Activated CD4-positive, alpha-beta T cell treated with anti-CD3 and anti-CD28 coated beads, Interleukin-2, amount 10 ng/mL, durations not matched to agents 24 days and 14 days (primary cell): ENCODE measurements around the gene ZNF597. TPM values are rescaled to one million over a fixed set of nuclear protein-coding genes. Genes with fewer than 3 reads are reported as not detected.

Experiments used
- DNase-seq: peaks from one replicate; pipeline ENCODE4 v3.0.0; 2022
- H3K27ac Mint-ChIP-seq: one replicate; pipeline ENCODE4 v1.8.0; 2022; ENCODE audit warnings: mild to moderate bottlenecking, mixed read lengths
- H3K27me3 Mint-ChIP-seq: one replicate; pipeline ENCODE4 v1.8.0; 2022; ENCODE audit warnings: mixed read lengths
- H3K36me3 Mint-ChIP-seq: one replicate; pipeline ENCODE4 v1.8.0; 2022; ENCODE audit warnings: low read depth, mild to moderate bottlenecking, mixed read lengths
- H3K4me1 Mint-ChIP-seq: one replicate; pipeline ENCODE4 v1.8.0; 2021; ENCODE audit warnings: mixed read lengths
- H3K4me3 Mint-ChIP-seq: one replicate; pipeline ENCODE4 v1.8.0; 2022; ENCODE audit warnings: mild to moderate bottlenecking, moderate library complexity, mixed read lengths
- H3K9me3 Mint-ChIP-seq: one replicate; pipeline ENCODE4 v1.8.0; 2021; ENCODE audit warnings: mixed read lengths
- intact Hi-C: fragments of 100-400 bp; cut with micrococcal nuclease; formaldehyde crosslinking; loops from one replicate; pipeline ENCODE4 v1.15.1; 2023
- total RNA-seq: library from RNA; stranded (reverse); gene quantifications from 2 replicates; pipeline ENCODE4 v1.2.3, GENCODE V29; 2022

ZNF597 gene
- total RNA-seq, 1 donor from 2014 or later, result 2.1 TPM

- peaks cover 29% of the 10 kb centered on the region for H3K4me1 Mint-ChIP-seq
- no peak overlapping the region for H3K27ac Mint-ChIP-seq
- no peaks in the 10 kb centered on the region for H3K27me3 Mint-ChIP-seq
- intact Hi-C loops, result loop anchor here (5.0 kb wide), 1 partner anchor 297 kb away; no protein-coding TSS in a partner anchor
- peaks cover 6% of the 10 kb centered on the region for H3K9me3 Mint-ChIP-seq
- H3K36me3 Mint-ChIP-seq, result peaks cover 14% of the 10 kb centered on the region
- DNase-seq, result no peak
- H3K4me3 Mint-ChIP-seq, result no peak overlapping the region
These were observed 11.4 kb upstream of the ZNF597 start for GRCh38 chr16:3454631-3455147.

- no peaks in the 10 kb centered on the region for H3K27me3 Mint-ChIP-seq
- H3K36me3 Mint-ChIP-seq, result peaks cover 18% of the 10 kb centered on the region
- peaks cover 23% of the 10 kb centered on the region for H3K4me1 Mint-ChIP-seq
- no peak for DNase-seq
- peaks cover 7% of the 10 kb centered on the region for H3K9me3 Mint-ChIP-seq
- intact Hi-C loops, result no loop called here
- H3K4me3 Mint-ChIP-seq, result no peak overlapping the region
- no peak overlapping the region for H3K27ac Mint-ChIP-seq
These were observed 10.8 kb upstream of the ZNF597 start for GRCh38 chr16:3454093-3454492.

GRCh38 chr16:3444032-3444388 lies 706 bp upstream of the ZNF597 start:
- Mint-ChIP-seq H3K4me3 (peak overlapping the region; percentile 90), H3K27ac (peak overlapping the region; percentile 96), H3K9me3 (peaks cover 15% of the 10 kb centered on the region), H3K4me1 (peaks cover 17% of the 10 kb centered on the region), H3K27me3 (no peaks in the 10 kb centered on the region), H3K36me3 (peaks cover 45% of the 10 kb centered on the region)
- intact Hi-C loops, result loop anchor here (2.0 kb wide), 1 partner anchor 161 kb away; the partner anchor contains the start of gene ZNF263
- DNase-seq, result no peak

GRCh38 chr16:3439637-3440036 lies 3.7 kb downstream of the ZNF597 start:
- no peaks in the 10 kb centered on the region for H3K27me3 Mint-ChIP-seq
- no peak overlapping the region for H3K4me3 Mint-ChIP-seq
- peaks cover 26% of the 10 kb centered on the region for H3K9me3 Mint-ChIP-seq
- H3K36me3 Mint-ChIP-seq, result peaks cover 55% of the 10 kb centered on the region
- intact Hi-C loops, result no loop called here
- H3K4me1 Mint-ChIP-seq, result peaks cover 13% of the 10 kb centered on the region
- H3K27ac Mint-ChIP-seq, result no peak overlapping the region
- DNase-seq, result no peak

- peaks cover 63% of the 10 kb centered on the region for H3K36me3 Mint-ChIP-seq
- intact Hi-C loops, result no loop called here
These were observed 8.9 kb downstream of the ZNF597 start for GRCh38 chr16:3434373-3434772.

GRCh38 chr16:3431779-3432219 lies 11.5 kb downstream of the ZNF597 start:
- intact Hi-C loops, result no loop called here
- Mint-ChIP-seq H3K27ac (no peak overlapping the region), H3K36me3 (peaks cover 42% of the 10 kb centered on the region)

More at GRCh38 chr16:3434373-3434772, 8.9 kb downstream of the ZNF597 start:
- DNase-seq, result no peak
- no peaks in the 10 kb centered on the region for H3K27me3 Mint-ChIP-seq
- peaks cover 10% of the 10 kb centered on the region for H3K4me1 Mint-ChIP-seq
- H3K4me3 Mint-ChIP-seq, result no peak overlapping the region
- H3K9me3 Mint-ChIP-seq, result peaks cover 27% of the 10 kb centered on the region
- no peak overlapping the region for H3K27ac Mint-ChIP-seq

GRCh38 chr16:3413730-3414379 lies 29.4 kb downstream of the ZNF597 start:
- H3K9me3 Mint-ChIP-seq, result peaks cover 19% of the 10 kb centered on the region

More at GRCh38 chr16:3431779-3432219, 11.5 kb downstream of the ZNF597 start:
- DNase-seq, result peak; percentile 70
- peaks cover 10% of the 10 kb centered on the region for H3K4me1 Mint-ChIP-seq
- no peaks in the 10 kb centered on the region for H3K27me3 Mint-ChIP-seq
- peaks cover 22% of the 10 kb centered on the region for H3K9me3 Mint-ChIP-seq
- no peak overlapping the region for H3K4me3 Mint-ChIP-seq

GRCh38 chr16:3408561-3409197 lies 34.6 kb downstream of the ZNF597 start:
- no peak for DNase-seq
- Mint-ChIP-seq H3K9me3 (peaks cover 19% of the 10 kb centered on the region), H3K4me3 (no peak overlapping the region), H3K4me1 (no peaks in the 10 kb centered on the region), H3K27me3 (no peaks in the 10 kb centered on the region), H3K27ac (no peak overlapping the region), H3K36me3 (peaks cover 68% of the 10 kb centered on the region)
- intact Hi-C loops, result no loop called here

More at GRCh38 chr16:3413730-3414379, 29.4 kb downstream of the ZNF597 start:
- Mint-ChIP-seq H3K4me3 (no peak overlapping the region), H3K4me1 (no peaks in the 10 kb centered on the region), H3K36me3 (peaks cover 21% of the 10 kb centered on the region), H3K27me3 (no peaks in the 10 kb centered on the region), H3K27ac (no peak overlapping the region)
- intact Hi-C loops, result no loop called here
- DNase-seq, result no peak

GRCh38 chr16:3401719-3402397 lies 41.4 kb downstream of the ZNF597 start:
- intact Hi-C loops, result loop anchor here (1.0 to 5.0 kb wide), 5 partner anchors 41 to 138 kb away; partner anchors contain the start of genes CLUAP1, NAA60, ZNF263 and ZNF597
- DNase-seq, result peak; percentile 61
- H3K27ac Mint-ChIP-seq, result peak overlapping the region; percentile 86
- peaks cover 20% of the 10 kb centered on the region for H3K4me1 Mint-ChIP-seq
- H3K4me3 Mint-ChIP-seq, result peak overlapping the region; percentile 90
- no peaks in the 10 kb centered on the region for H3K27me3 Mint-ChIP-seq
- peaks cover 74% of the 10 kb centered on the region for H3K36me3 Mint-ChIP-seq
- peaks cover 27% of the 10 kb centered on the region for H3K9me3 Mint-ChIP-seq

- Mint-ChIP-seq H3K27ac (peak within 1 kb of the TSS; percentile 86), H3K4me1 (peaks cover 20% of the 10 kb centered on the region), H3K27me3 (no peaks in the 10 kb centered on the region), H3K36me3 (peaks cover 74% of the 10 kb centered on the region), H3K9me3 (peaks cover 27% of the 10 kb centered on the region), H3K4me3 (peak within 1 kb of the TSS; percentile 90)
- intact Hi-C loops, result loop anchor here (1.0 to 5.0 kb wide), 5 partner anchors 42 to 137 kb away; partner anchors contain the start of genes CLUAP1, NAA60, ZNF263 and ZNF597
- DNase-seq, result peak; percentile 100
These were observed 42.3 kb downstream of the ZNF597 start, which contains the start of the genes ZNF174 and ZSCAN32 for GRCh38 chr16:3400779-3401688. TSS of gene ZNF174 (plus strand) at chr16:3401215. CDS start at chr16:3402005, 790 bp downstream. TSS of gene ZSCAN32 (minus strand) at chr16:3401004. CDS start at chr16:3397557, 3,447 bp downstream.

GRCh38 chr16:3400446-3400778 lies 42.9 kb downstream of the ZNF597 start:
- peak overlapping the region; percentile 84 for H3K27ac Mint-ChIP-seq
- peaks cover 75% of the 10 kb centered on the region for H3K36me3 Mint-ChIP-seq
- no peaks in the 10 kb centered on the region for H3K27me3 Mint-ChIP-seq
- H3K4me1 Mint-ChIP-seq, result peaks cover 20% of the 10 kb centered on the region
- no peak for DNase-seq
- intact Hi-C loops, result loop anchor here (5.0 kb wide), 1 partner anchor 102 kb away; the partner anchor contains the start of gene CLUAP1
- peak overlapping the region; percentile 90 for H3K4me3 Mint-ChIP-seq
- peaks cover 28% of the 10 kb centered on the region for H3K9me3 Mint-ChIP-seq

GRCh38 chr16:3389663-3390338 lies 53.5 kb downstream of the ZNF597 start:
- Mint-ChIP-seq H3K36me3 (peaks cover 87% of the 10 kb centered on the region), H3K9me3 (peaks cover 36% of the 10 kb centered on the region)

More at GRCh38 chr16:3389663-3390338, 53.5 kb downstream of the ZNF597 start:
- Mint-ChIP-seq H3K27ac (no peak overlapping the region), H3K27me3 (no peaks in the 10 kb centered on the region), H3K4me3 (no peak overlapping the region), H3K4me1 (peaks cover 5% of the 10 kb centered on the region)
- intact Hi-C loops, result no loop called here
- no peak for DNase-seq
